GM18502 (cell line): ENCODE measurements around the gene JDP2.

ENCODE experiments used
- ATAC-seq: cut with Tn5 transposase; IDR thresholded peaks from one replicate; pipeline ENCODE4 v1.9.1; 2021; ENCODE audit warnings: mild to moderate bottlenecking; ENCODE audit not compliant: unreplicated experiment, poor library complexity

The JDP2 gene

DNA sequence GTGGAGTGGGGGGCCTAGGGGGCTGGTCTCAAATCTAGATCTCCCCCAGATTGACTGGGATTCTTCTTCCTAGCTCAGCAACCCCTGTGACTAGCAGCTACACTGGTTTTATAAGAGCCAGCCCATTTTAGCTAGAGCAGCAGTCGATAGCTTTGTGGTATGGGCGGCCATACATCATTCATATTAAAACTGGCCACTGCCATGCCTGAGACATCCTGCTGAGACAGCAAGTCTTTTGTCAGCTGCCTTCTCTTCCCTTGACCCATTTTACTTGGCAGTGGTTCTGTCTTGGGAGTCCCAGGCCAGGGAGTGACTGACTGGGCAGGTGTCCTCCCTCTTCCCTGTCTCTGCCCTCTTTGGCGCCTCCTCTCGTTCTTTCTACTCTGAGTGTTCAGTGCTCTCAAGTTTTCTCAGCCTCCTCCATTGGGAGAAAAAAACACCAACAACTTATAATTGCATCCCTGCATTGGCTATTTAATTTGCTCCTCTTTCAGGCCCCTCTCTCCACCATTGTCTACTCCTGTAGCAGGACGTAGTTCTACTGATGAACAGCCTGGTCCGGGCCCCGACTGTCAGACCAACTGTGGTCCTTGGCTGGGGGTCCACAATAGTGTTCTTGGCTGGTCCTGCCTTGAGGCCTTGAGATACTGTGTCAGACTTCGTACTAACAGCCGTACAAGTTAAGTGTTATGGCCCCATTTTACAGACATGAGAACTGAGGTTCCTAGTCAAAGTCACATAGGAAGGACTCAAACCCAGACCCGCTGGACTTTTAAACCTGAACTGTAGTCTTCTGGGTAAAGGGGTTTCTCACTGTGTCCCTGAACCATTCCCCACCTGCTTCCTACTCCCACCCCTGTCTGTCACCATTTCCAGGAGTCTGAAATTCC is 18.3 kb upstream of the JDP2 start:
- ATAC-seq: no peak

GRCh38 chr14:75411214-75411540 is 16.6 kb upstream of the JDP2 start:
- ATAC-seq: no peak

- ATAC-seq: no peak
Observed at GRCh38 chr14:75413013-75413412, 14.8 kb upstream of the JDP2 start.

GRCh38 chr14:75417674-75418073 is 10.1 kb upstream of the JDP2 start:
- ATAC-seq: no peak

GRCh38 chr14:75418850-75419768 is 8.7 kb upstream of the JDP2 start:
- ATAC-seq: peak; percentile 89

GRCh38 chr14:75422169-75422568 is 5.7 kb upstream of the JDP2 start:
- ATAC-seq: no peak

- ATAC-seq: no peak
Observed at GRCh38 chr14:75424496-75424895, 3.3 kb upstream of the JDP2 start.

DNA sequence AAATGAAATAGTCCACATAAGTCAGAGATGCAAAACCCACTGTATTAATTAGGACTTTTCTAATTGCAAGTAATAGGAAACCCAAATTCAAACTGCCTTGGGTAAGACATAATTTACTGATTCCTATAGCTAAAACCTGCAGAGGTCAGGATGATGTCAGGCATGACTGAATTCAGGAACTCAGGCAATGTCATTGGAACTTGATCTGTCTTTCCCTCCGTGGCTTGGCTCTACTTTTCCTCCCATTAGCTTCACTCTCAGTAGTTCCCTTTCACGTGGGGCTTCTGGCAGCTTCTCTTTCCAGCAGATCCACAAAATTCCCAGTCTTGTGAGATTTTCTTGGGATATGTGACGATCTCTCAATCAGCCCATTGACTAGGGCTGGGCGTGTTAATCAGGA is 2.4 kb upstream of the JDP2 start:
- ATAC-seq: no peak

DNA sequence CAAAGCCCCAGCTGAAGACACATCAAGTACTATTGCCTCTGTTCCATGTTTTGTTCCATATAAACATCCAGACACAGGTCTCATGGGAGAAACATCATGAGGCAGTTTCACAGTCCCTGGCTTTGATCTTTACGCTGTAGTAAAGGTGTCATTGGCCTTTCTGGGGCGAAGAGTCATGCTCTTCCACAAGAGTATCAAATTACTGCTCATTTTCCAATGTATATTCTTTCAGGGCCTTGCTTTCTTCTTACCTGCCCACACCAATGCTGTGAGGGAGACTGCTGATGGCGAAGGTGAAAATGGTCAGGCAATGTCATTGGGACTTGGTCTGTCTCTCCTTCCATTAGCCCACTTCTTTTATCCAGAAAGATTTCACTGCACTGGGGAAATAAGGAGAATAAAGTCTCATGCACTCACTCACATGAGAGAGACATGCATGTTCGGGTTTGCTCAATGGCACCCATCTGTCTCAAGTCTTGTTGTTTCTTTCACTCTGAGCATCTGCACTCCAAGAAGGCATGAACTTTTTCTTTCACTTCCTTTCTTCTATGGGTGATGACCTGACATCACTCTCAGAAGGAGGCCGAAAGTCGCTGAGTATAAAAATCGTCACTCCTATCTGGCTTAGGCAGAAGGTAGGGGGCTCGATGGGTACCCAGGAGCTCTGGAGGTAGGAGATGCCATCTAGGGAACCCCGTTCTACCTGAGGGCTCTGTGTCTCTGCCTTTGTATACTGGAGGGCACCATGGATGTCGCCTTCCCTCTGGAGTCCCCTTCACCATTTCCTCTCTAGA is 1.3 kb upstream of the JDP2 start:
- peak; percentile 69 for ATAC-seq

GRCh38 chr14:75427126-75427481 is 718 bp upstream of the JDP2 start:
- peak; percentile 38 for ATAC-seq

DNA sequence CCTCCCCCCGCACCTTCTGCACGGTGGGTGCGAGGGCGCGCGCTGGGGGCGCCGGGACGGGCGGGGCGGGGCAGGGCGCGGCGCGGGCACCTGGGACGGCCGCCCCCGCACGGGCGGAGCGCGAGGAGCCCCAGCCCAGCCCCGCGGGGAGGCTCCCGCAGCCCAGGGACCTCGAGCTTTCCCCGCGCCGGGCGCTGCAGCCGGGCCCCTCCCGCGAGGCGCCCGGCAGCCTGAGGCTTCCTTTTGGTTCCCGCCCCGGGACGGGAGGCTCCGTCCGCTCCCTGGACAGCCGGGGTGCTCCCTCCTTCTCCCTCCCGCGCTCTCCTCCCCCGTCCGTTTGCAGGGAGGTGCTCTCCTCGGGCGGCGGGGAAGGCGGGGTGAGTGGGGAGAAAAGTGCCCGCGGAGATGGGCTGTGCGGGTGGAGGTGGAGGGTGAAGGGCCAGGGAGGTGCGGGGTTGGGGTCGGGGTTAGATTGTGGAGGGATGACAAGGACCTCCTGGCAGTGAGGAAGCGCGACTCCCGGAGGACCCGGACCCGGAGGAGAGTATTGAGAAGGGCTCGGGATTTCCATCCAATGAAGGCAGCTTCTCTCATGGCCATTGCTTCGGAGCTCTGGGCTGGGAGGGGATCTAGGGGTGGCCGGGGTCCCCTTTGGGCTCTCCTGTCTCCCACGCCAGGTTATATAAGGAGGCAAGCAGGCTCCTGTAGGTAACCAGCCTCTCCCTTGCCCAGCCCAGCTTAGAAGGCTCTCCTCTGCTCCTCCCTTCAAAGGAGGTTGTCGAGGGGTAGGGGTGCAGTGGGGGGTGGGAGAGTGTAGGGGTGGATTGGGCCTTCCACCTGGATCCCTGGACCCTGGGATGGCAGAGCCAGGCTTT is 645 bp downstream of the JDP2 start:
- ATAC-seq: peak; percentile 21

DNA sequence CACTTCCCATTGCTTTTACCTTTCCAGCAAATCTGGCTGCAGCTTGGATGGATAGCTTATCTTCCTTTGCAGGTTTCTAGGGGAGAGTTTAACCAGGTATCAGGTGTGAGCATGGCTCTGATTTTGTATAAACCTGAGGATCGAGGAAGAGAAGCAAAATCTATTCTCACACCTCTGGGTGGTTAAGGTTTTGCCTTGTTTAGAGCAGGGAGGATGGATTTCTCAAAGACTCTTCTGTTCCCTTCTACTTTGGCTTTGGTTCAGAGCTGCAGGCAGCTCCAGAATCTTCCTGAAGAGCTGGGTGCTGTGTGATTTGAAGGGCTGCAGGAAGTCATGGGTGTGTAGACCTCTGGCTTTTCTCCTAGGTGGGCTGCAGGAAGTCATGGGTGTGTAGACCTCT is 1.7 kb downstream of the JDP2 start:
- ATAC-seq: no peak

DNA sequence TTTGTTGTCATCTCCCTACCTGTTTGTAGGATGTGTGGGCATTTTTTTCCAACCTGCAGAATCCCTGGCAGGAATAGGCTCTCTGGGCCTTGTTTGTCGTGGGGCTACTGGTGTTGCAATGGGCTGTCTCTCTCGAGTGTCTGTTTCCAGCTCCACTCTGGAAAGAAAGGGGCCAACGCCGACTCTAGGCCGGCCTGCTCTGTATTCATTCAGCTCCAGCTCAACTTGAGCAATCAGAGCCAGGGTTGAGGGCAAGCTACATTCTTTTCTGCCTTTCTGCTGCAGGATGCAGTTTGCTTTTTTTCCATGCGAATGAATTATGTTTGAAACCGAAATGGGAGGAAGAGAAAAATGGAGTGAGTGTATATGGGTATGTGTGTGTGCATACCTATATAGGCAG is 2.3 kb downstream of the JDP2 start:
- no peak for ATAC-seq

DNA sequence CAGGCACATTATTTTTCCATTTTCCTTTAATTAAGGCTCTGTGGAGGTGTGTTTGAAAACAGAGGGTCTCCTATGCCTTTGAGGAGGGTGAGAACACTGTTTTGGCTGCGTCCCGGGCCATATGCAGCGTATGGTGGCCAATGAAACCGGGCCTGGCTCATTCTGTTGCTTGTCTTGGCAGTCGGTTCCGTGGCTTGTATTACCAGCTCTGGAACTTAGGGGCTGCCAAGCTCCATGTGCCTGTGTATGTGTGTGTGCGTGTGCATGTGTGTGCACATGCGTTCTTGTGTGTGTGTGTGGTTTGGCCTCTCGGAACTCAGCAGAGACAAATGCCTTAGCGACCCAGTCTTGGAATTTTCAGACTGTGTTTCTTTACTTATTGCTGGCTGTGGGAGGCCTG is 2.7 kb downstream of the JDP2 start:
- ATAC-seq: no peak

GRCh38 chr14:75430976-75431375 is 3.2 kb downstream of the JDP2 start:
- no peak for ATAC-seq

GRCh38 chr14:75431827-75432226 is 4.0 kb downstream of the JDP2 start:
- no peak for ATAC-seq

- no peak for ATAC-seq
Observed at GRCh38 chr14:75432411-75432810, 4.6 kb downstream of the JDP2 start.

GRCh38 chr14:75433631-75434071 is 5.8 kb downstream of the JDP2 start:
- no peak for ATAC-seq

- ATAC-seq: no peak
Observed at GRCh38 chr14:75434138-75434889, 6.5 kb downstream of the JDP2 start.
